Liver (tissue), 9 donors: ENCODE results near the gene SLC38A3. TPM values are rescaled to one million over a fixed set of nuclear protein-coding genes. Genes with fewer than 3 reads are reported as not detected.

Source experiments
- DNase-seq: peaks from one replicate; pipeline ENCODE4 v3.0.0-alpha.2; 2017; ENCODE audit warnings: low spot score
- H3K27ac ChIP-seq, 2 donors: one replicate each; pipeline ENCODE4 v1.7.0; 2013; ENCODE audit warnings: inconsistent platforms in 2 of 2, low read length in 2 of 2, control low read depth in 1 of 2, low read depth in 1 of 2, mild to moderate bottlenecking in 1 of 2
- H3K27me3 ChIP-seq, 4 donors: one replicate each; pipeline versions ENCODE4 v1.6.1 to v1.7.0; 2013; ENCODE audit warnings: low read length in 3 of 4, inconsistent platforms in 1 of 4, mild to moderate bottlenecking in 1 of 4, moderate library complexity in 1 of 4; ENCODE audit not compliant: control insufficient read depth in 4 of 4, insufficient read depth in 4 of 4
- H3K36me3 ChIP-seq, 4 donors: one replicate each; pipeline versions ENCODE4 v1.6.1 to v1.7.0; 2013; ENCODE audit warnings: low read length in 3 of 4, mild to moderate bottlenecking in 3 of 4, low read depth in 1 of 4, moderate library complexity in 1 of 4; ENCODE audit not compliant: control insufficient read depth in 4 of 4, insufficient read depth in 3 of 4
- H3K4me1 ChIP-seq, 4 donors: one replicate each; pipeline versions ENCODE4 v1.6.1 to v1.7.0; 2013; ENCODE audit warnings: low read length in 3 of 4, mild to moderate bottlenecking in 3 of 4, moderate library complexity in 1 of 4; ENCODE audit not compliant: control insufficient read depth in 4 of 4, insufficient read depth in 4 of 4
- H3K4me3 ChIP-seq, 3 donors: one replicate each; pipeline versions ENCODE4 v1.6.1 to v1.7.0; 2013; ENCODE audit warnings: low read length in 3 of 3, control low read depth in 1 of 3, low read depth in 1 of 3, mild to moderate bottlenecking in 1 of 3
- H3K9ac ChIP-seq, 2 donors: one replicate each; pipeline ENCODE4 v1.7.0; 2013; ENCODE audit warnings: low read length in 2 of 2, mild to moderate bottlenecking in 2 of 2, moderate library complexity in 2 of 2, control low read depth in 1 of 2, low read depth in 1 of 2
- H3K9me3 ChIP-seq, 4 donors: one replicate each; pipeline versions ENCODE4 v1.6.1 to v1.7.0; 2013; ENCODE audit warnings: low read length in 3 of 4; ENCODE audit not compliant: control insufficient read depth in 4 of 4
- EGR1 ChIP-seq, 2 donors: IDR thresholded peaks; 2 replicates each; pipeline ENCODE4 v1.6.1; 2016 to 2018; ENCODE audit warnings: antibody characterized with exemption in 2 of 2, low read depth in 2 of 2
- FOXA1 ChIP-seq: IDR thresholded peaks from 2 replicates; pipeline ENCODE4 v1.6.1; 2016; ENCODE audit warnings: antibody characterized with exemption
- FOXA2 ChIP-seq: IDR thresholded peaks from 2 replicates; pipeline ENCODE4 v1.6.1; 2016; ENCODE audit warnings: antibody characterized with exemption
- GABPA ChIP-seq, 2 donors: IDR thresholded peaks in 1 of 2; conservative IDR thresholded peaks in 1 of 2; 2 replicates each; pipeline ENCODE4 v1.6.1; 2016; ENCODE audit warnings: antibody characterized with exemption in 2 of 2, mild to moderate bottlenecking in 1 of 2, moderate library complexity in 1 of 2
- HNF4A ChIP-seq, 2 donors: conservative IDR thresholded peaks; 2 replicates each; pipeline ENCODE4 v1.6.1; 2016; ENCODE audit warnings: antibody characterized with exemption in 2 of 2, mild to moderate bottlenecking in 2 of 2
- HNF4G ChIP-seq: IDR thresholded peaks from 2 replicates; pipeline ENCODE4 v1.6.1; 2016; ENCODE audit warnings: antibody characterized with exemption
- JUND ChIP-seq, 2 donors: IDR thresholded peaks; 2 replicates each; pipeline ENCODE4 v1.6.1; 2016; ENCODE audit warnings: antibody characterized with exemption in 2 of 2
- NR2F2 ChIP-seq: IDR thresholded peaks from 2 replicates; pipeline ENCODE4 v1.6.1; 2016; ENCODE audit warnings: antibody characterized with exemption
- RAD21 ChIP-seq, 2 donors: IDR thresholded peaks; 2 replicates each; pipeline ENCODE4 v1.6.1; 2016; ENCODE audit warnings: antibody characterized with exemption in 2 of 2, mild to moderate bottlenecking in 2 of 2
- RXRA ChIP-seq, 2 donors: IDR thresholded peaks; 2 replicates each; pipeline ENCODE4 v1.6.1; 2017 to 2018; ENCODE audit warnings: antibody characterized with exemption in 2 of 2, mild to moderate bottlenecking in 1 of 2
- SP1 ChIP-seq: IDR thresholded peaks from 2 replicates; pipeline ENCODE4 v1.6.1; 2018; ENCODE audit warnings: antibody characterized with exemption, mild to moderate bottlenecking
- TAF1 ChIP-seq: conservative IDR thresholded peaks from 2 replicates; pipeline ENCODE4 v1.6.1; 2016; ENCODE audit warnings: antibody characterized with exemption, mild to moderate bottlenecking
- YY1 ChIP-seq: IDR thresholded peaks from 2 replicates; pipeline ENCODE4 v1.6.1; 2016; ENCODE audit warnings: antibody characterized with exemption, mild to moderate bottlenecking
- ZBTB33 ChIP-seq: IDR thresholded peaks from 2 replicates; pipeline ENCODE4 v1.6.1; 2016; ENCODE audit warnings: antibody characterized with exemption
- WGBS: extraction: QIAGEN DNeasy Blood & Tissue Kit; methylation state at CpG from one replicate; pipeline ENCODE4 v1.1.7; 2013; 5-methylcytosine and 5-hydroxymethylcytosine counted together
- polyA plus RNA-seq, 2 donors: library from polyadenylated mRNA; stranded (reverse) in 1 of 2; unstranded in 1 of 2; fragments of 200-250 nt in 1 of 2; fragments of >200 nt in 1 of 2; fragmentation: Nextera tagmentation in 1 of 2; extraction: Ambion mirVana in 1 of 2; gene quantifications; one replicate each; pipeline versions ENCODE4 v1.2.1 to v1.2.3, GENCODE V29; 2013 to 2015
- total RNA-seq, 2 donors: library from RNA; depleted of rRNA; stranded (reverse); fragments of >200 nt; gene quantifications; one replicate each; pipeline ENCODE4 v1.2.3, GENCODE V29; 2014
- TF ChIP-seq, protein P1 (sequence below): IDR thresholded peaks from 2 replicates; pipeline ENCODE4 v1.6.1; 2016; ENCODE audit warnings: antibody characterized with exemption
- TF ChIP-seq, protein P2 (sequence below): fragments of 150-350 bp; IDR thresholded peaks from 2 replicates; pipeline ENCODE4 v1.5.1; 2017; ENCODE audit warnings: improper control_type of control experiment, low read depth, low read length; ENCODE audit not compliant: missing input control
- TF ChIP-seq, protein P3 (sequence below): IDR thresholded peaks from 2 replicates; pipeline ENCODE4 v1.6.1; 2016; ENCODE audit warnings: antibody characterized with exemption, mild to moderate bottlenecking
- donor health status: healthy.
- donor health status: healthy.
- donor health status: healthy.
- donor health status: healthy.
- donor health status: healthy.

SLC38A3 gene
- total and polyA plus RNA-seq, 4 donors = 98.1 to 180 (median 140) TPM

DNA sequence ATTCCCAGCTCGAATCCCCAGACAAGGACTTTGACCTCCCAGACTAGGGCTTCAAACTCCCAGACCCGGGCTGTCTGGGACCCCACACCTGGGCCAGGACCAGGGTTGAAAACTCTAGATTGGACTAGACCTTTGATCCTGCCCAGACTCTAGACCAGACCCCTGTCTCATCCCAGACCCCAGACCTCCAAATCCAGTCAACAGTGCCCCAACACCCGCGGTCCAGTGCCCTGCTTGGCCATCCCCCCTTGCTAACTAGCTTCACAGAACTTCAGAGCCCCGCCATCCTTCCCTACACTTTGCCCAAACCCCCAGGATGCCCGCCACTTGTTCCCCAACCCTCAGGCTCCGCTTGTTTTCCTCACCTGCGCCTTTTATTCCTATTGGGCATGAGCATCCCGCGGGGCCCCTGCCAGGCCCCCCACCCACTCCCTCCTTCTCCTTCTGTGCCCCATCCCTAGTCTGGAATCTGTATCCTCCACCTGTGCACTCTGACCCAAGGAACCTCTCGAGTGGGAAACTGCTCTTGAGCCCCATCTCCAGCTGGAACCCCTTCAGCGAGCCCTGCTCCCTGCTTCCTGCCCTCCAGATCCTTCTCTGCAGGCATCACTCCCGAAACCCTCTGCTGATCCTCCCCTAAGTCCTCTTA lies 31.5 kb downstream of the SLC38A3 start:
- Histone ChIP-seq H3K9me3 (no peaks in the 10 kb centered on the region), H3K4me1 (peaks cover 17 to 50% (median 38%) of the 10 kb centered on the region in 4 donors), H3K9ac (peak overlapping the region; percentile 77 to 86), H3K4me3 (peak overlapping the region; percentile 70 to 83 (median 80)), H3K36me3 (no peaks in the 10 kb centered on the region), H3K27me3 (no peaks in the 10 kb centered on the region), H3K27ac (peak overlapping the region; percentile 89 to 91)
- 7% methylated on average over 13 of the region's 13 CpGs for whole genome bisulfite sequencing
- DNase-seq = no peak
- no peak for TF ChIP-seq RAD21 (IDR thresholded peaks at IDR 0.05)
- TF ChIP-seq, protein P1, sequence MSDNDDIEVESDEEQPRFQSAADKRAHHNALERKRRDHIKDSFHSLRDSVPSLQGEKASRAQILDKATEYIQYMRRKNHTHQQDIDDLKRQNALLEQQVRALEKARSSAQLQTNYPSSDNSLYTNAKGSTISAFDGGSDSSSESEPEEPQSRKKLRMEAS = no peak
- no peak for TF ChIP-seq NR2F2
- no peak for TF ChIP-seq YY1

GRCh38 chr3:50237133-50237651 lies 32.1 kb downstream of the SLC38A3 start:
- H3K9me3 ChIP-seq = no peaks in the 10 kb centered on the region
- H3K27me3 ChIP-seq = no peaks in the 10 kb centered on the region
- H3K4me3 ChIP-seq = peak overlapping the region; percentile 70 to 83 (median 80)
- peak overlapping the region; percentile 77 to 86 for H3K9ac ChIP-seq
- DNase-seq = no peak
- TF ChIP-seq HNF4A (conservative IDR thresholded peaks at IDR 0.05) (no peak), FOXA1 (no peak), ZBTB33 (no peak), FOXA2 (no peak), SP1 (no peak), NR2F2 (no peak), EGR1 (IDR thresholded peaks at IDR 0.05; ENCODE audit: low read depth in 2 of 2) (no peak), JUND (IDR thresholded peaks at IDR 0.05) (no peak)
- TF ChIP-seq, protein P2, sequence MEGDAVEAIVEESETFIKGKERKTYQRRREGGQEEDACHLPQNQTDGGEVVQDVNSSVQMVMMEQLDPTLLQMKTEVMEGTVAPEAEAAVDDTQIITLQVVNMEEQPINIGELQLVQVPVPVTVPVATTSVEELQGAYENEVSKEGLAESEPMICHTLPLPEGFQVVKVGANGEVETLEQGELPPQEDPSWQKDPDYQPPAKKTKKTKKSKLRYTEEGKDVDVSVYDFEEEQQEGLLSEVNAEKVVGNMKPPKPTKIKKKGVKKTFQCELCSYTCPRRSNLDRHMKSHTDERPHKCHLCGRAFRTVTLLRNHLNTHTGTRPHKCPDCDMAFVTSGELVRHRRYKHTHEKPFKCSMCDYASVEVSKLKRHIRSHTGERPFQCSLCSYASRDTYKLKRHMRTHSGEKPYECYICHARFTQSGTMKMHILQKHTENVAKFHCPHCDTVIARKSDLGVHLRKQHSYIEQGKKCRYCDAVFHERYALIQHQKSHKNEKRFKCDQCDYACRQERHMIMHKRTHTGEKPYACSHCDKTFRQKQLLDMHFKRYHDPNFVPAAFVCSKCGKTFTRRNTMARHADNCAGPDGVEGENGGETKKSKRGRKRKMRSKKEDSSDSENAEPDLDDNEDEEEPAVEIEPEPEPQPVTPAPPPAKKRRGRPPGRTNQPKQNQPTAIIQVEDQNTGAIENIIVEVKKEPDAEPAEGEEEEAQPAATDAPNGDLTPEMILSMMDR = no peak
- H3K27ac ChIP-seq = peak overlapping the region; percentile 89 to 91
- WGBS = 29% methylated on average over 7 of the region's 7 CpGs
- H3K4me1 ChIP-seq = peaks cover 18 to 56% (median 43%) of the 10 kb centered on the region in 4 donors
- H3K36me3 ChIP-seq = no peaks in the 10 kb centered on the region

GRCh38 chr3:50237754-50238548 lies 32.9 kb downstream of the SLC38A3 start:
- peak overlapping the region; percentile 77 to 86 for H3K9ac ChIP-seq
- no peaks in the 10 kb centered on the region for H3K9me3 ChIP-seq
- peak overlapping the region; percentile 70 to 83 (median 80) for H3K4me3 ChIP-seq
- peaks cover 18 to 63% (median 48%) of the 10 kb centered on the region in 4 donors for H3K4me1 ChIP-seq
- TF ChIP-seq HNF4G (no peak), SP1 (no peak), GABPA (IDR thresholded peaks at IDR 0.05 in 1 of 2, conservative IDR thresholded peaks at IDR 0.05 in 1 of 2) (peak; percentile 30 to 79), RXRA (IDR thresholded peaks at IDR 0.05) (no peak), YY1 (peak; percentile 95), EGR1 (IDR thresholded peaks at IDR 0.05; ENCODE audit: low read depth in 2 of 2) (peak; percentile 17 to 27), TAF1 (peak; percentile 50), NR2F2 (peak; percentile 20)
- TF ChIP-seq, protein P3, sequence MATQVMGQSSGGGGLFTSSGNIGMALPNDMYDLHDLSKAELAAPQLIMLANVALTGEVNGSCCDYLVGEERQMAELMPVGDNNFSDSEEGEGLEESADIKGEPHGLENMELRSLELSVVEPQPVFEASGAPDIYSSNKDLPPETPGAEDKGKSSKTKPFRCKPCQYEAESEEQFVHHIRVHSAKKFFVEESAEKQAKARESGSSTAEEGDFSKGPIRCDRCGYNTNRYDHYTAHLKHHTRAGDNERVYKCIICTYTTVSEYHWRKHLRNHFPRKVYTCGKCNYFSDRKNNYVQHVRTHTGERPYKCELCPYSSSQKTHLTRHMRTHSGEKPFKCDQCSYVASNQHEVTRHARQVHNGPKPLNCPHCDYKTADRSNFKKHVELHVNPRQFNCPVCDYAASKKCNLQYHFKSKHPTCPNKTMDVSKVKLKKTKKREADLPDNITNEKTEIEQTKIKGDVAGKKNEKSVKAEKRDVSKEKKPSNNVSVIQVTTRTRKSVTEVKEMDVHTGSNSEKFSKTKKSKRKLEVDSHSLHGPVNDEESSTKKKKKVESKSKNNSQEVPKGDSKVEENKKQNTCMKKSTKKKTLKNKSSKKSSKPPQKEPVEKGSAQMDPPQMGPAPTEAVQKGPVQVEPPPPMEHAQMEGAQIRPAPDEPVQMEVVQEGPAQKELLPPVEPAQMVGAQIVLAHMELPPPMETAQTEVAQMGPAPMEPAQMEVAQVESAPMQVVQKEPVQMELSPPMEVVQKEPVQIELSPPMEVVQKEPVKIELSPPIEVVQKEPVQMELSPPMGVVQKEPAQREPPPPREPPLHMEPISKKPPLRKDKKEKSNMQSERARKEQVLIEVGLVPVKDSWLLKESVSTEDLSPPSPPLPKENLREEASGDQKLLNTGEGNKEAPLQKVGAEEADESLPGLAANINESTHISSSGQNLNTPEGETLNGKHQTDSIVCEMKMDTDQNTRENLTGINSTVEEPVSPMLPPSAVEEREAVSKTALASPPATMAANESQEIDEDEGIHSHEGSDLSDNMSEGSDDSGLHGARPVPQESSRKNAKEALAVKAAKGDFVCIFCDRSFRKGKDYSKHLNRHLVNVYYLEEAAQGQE = peak; percentile 30
- peak; percentile 61 for DNase-seq
- no peaks in the 10 kb centered on the region for H3K27me3 ChIP-seq
- peak overlapping the region; percentile 89 to 91 for H3K27ac ChIP-seq
- 10% methylated on average over 31 of the region's 31 CpGs for WGBS
- no peaks in the 10 kb centered on the region for H3K36me3 ChIP-seq
